ENCODE measurements around the gene AKAP9. TPM values are rescaled to one million over a fixed set of nuclear protein-coding genes. Genes with fewer than 3 reads are reported as not detected.
"Not testable (repeated sequence)": the region's sequence is repeated elsewhere in the genome, so short reads cannot be mapped to it uniquely, and the experiment has no call there.

The AKAP9 gene
- total RNA-seq, 1 experiment from 2014 or later = 71.3 TPM

- no TSS peak for BruUV-seq (replicated peaks)
- intact Hi-C loops (cut with micrococcal nuclease; ENCODE audit: unreplicated experiment) = no loop called here
- Histone ChIP-seq H3K27me3 (ENCODE audit: insufficient read depth, low read depth) (no peaks in the 10 kb centered on the region), H3K36me3 (ENCODE audit: low read depth) (no peaks in the 10 kb centered on the region), H4K20me1 (ENCODE audit: insufficient read depth) (no peaks in the 10 kb centered on the region), H3K4me3 (no peak overlapping the region), H3K79me2 (ENCODE audit: low read depth) (no peaks in the 10 kb centered on the region), H3K4me1 (replicated peaks; ENCODE audit: insufficient read depth) (peaks cover 14% of the 10 kb centered on the region), H3K9me3 (ENCODE audit: insufficient read depth, low read depth) (no peaks in the 10 kb centered on the region), H3K9me2 (ENCODE audit: insufficient read depth) (no peaks in the 10 kb centered on the region), H3F3A (ENCODE audit: insufficient read depth, low read depth) (0 out of 2 replicates have a peak, but pooled peaks cover 14% of the 10 kb centered on the region), H3K4me2 (peak overlapping the region; percentile 30; the same call in 1 of the 2 replicates), H3K27ac (peak overlapping the region; percentile 61), H2AFZ (no peak overlapping the region)
- TF ChIP-seq EZH2 (IDR thresholded peaks at IDR 0.05; ENCODE audit: low read depth) = no peak
- no peak for TF ChIP-seq CTCF (conservative IDR thresholded peaks at IDR 0.05)
- DNase-seq = peak in 1 of 2 experiments; percentile 58
- ChIA-PET CTCF (interaction anchor here (0.7 kb wide), 1 partner anchor 423 kb away, joined by 3 read pairs; no protein-coding TSS in a partner anchor), POLR2A (ENCODE audit: unreplicated experiment) (no interaction called here)
These were observed 84.6 kb downstream of the AKAP9 start for GRCh38 chr7:92025260-92025659.

- H3K9me2 ChIP-seq (ENCODE audit: insufficient read depth); H2AFZ ChIP-seq; H3K36me3 ChIP-seq (ENCODE audit: low read depth); BruUV-seq (replicated peaks); H3K27me3 ChIP-seq (ENCODE audit: insufficient read depth, low read depth); H3K9me3 ChIP-seq (ENCODE audit: insufficient read depth, low read depth); intact Hi-C loops (cut with micrococcal nuclease; ENCODE audit: unreplicated experiment); H3K4me2 ChIP-seq; POLR2A ChIA-PET (ENCODE audit: unreplicated experiment); H4K20me1 ChIP-seq (ENCODE audit: insufficient read depth); H3K4me3 ChIP-seq; DNase-seq; H3K79me2 ChIP-seq (ENCODE audit: low read depth); H3K27ac ChIP-seq: not testable (repeated sequence)
- CTCF ChIA-PET = interaction anchor here (0.7 kb wide), 1 partner anchor 1107 kb away, joined by 3 read pairs; no protein-coding TSS in a partner anchor
- Histone ChIP-seq H3K4me1 (replicated peaks; ENCODE audit: insufficient read depth) (peaks cover 14% of the 10 kb centered on the region), H3F3A (ENCODE audit: insufficient read depth, low read depth) (0 out of 2 replicates have a peak, but pooled peaks cover 14% of the 10 kb centered on the region)
These were observed 86.0 kb downstream of the AKAP9 start for GRCh38 chr7:92026635-92027034.

- H2AFZ ChIP-seq; CTCF ChIA-PET; H3K4me2 ChIP-seq; H3K27ac ChIP-seq; H3K36me3 ChIP-seq (ENCODE audit: low read depth); H3K27me3 ChIP-seq (ENCODE audit: insufficient read depth, low read depth); H3K9me2 ChIP-seq (ENCODE audit: insufficient read depth); DNase-seq; intact Hi-C loops (cut with micrococcal nuclease; ENCODE audit: unreplicated experiment); H3K9me3 ChIP-seq (ENCODE audit: insufficient read depth, low read depth); H3K4me3 ChIP-seq; H4K20me1 ChIP-seq (ENCODE audit: insufficient read depth); H3K79me2 ChIP-seq (ENCODE audit: low read depth); BruUV-seq (replicated peaks); POLR2A ChIA-PET (ENCODE audit: unreplicated experiment): not testable (repeated sequence)
- H3K4me1 ChIP-seq (replicated peaks; ENCODE audit: insufficient read depth) = peaks cover 14% of the 10 kb centered on the region
- 0 out of 2 replicates have a peak, but pooled peaks cover 14% of the 10 kb centered on the region for H3F3A ChIP-seq (ENCODE audit: insufficient read depth, low read depth)
These were observed 86.5 kb downstream of the AKAP9 start for GRCh38 chr7:92027128-92027527.

GRCh38 chr7:92028226-92028625, 87.6 kb downstream of the AKAP9 start:
- Histone ChIP-seq H3K36me3 (ENCODE audit: low read depth) (no peaks in the 10 kb centered on the region), H3K79me2 (ENCODE audit: low read depth) (no peaks in the 10 kb centered on the region), H3K9me2 (ENCODE audit: insufficient read depth) (no peaks in the 10 kb centered on the region), H3K27me3 (ENCODE audit: insufficient read depth, low read depth) (no peaks in the 10 kb centered on the region), H3K4me3 (no peak overlapping the region), H2AFZ (no peak overlapping the region), H3K9me3 (ENCODE audit: insufficient read depth, low read depth) (no peaks in the 10 kb centered on the region), H3F3A (ENCODE audit: insufficient read depth, low read depth) (0 out of 2 replicates have a peak, but pooled peaks cover 14% of the 10 kb centered on the region), H4K20me1 (ENCODE audit: insufficient read depth) (no peaks in the 10 kb centered on the region), H3K4me1 (replicated peaks; ENCODE audit: insufficient read depth) (peaks cover 14% of the 10 kb centered on the region), H3K27ac (no peak overlapping the region), H3K4me2 (no peak overlapping the region)
- no peak for DNase-seq
- intact Hi-C loops (cut with micrococcal nuclease; ENCODE audit: unreplicated experiment) = no loop called here
- POLR2A ChIA-PET (ENCODE audit: unreplicated experiment) = no interaction called here
- no TSS peak for BruUV-seq (replicated peaks)
- CTCF ChIA-PET = no interaction called here
- TF ChIP-seq EZH2 (IDR thresholded peaks at IDR 0.05; ENCODE audit: low read depth) (no peak), CTCF (conservative IDR thresholded peaks at IDR 0.05) (no peak)

Data from PC-9 (cell line).